GM18517 (cell line): ENCODE data around the gene SQSTM1.

Experiments
- ATAC-seq: cut with Tn5 transposase; IDR thresholded peaks from one replicate; pipeline ENCODE4 v1.9.1; 2021; ENCODE audit warnings: mild to moderate bottlenecking, moderate library complexity; ENCODE audit not compliant: unreplicated experiment

Gene SQSTM1

GRCh38 chr5:179794575-179794974 lies 26.1 kb upstream of the SQSTM1 start:
- ATAC-seq, result no peak

- no peak for ATAC-seq
Measured at GRCh38 chr5:179795049-179795862, 25.4 kb upstream of the SQSTM1 start.

DNA sequence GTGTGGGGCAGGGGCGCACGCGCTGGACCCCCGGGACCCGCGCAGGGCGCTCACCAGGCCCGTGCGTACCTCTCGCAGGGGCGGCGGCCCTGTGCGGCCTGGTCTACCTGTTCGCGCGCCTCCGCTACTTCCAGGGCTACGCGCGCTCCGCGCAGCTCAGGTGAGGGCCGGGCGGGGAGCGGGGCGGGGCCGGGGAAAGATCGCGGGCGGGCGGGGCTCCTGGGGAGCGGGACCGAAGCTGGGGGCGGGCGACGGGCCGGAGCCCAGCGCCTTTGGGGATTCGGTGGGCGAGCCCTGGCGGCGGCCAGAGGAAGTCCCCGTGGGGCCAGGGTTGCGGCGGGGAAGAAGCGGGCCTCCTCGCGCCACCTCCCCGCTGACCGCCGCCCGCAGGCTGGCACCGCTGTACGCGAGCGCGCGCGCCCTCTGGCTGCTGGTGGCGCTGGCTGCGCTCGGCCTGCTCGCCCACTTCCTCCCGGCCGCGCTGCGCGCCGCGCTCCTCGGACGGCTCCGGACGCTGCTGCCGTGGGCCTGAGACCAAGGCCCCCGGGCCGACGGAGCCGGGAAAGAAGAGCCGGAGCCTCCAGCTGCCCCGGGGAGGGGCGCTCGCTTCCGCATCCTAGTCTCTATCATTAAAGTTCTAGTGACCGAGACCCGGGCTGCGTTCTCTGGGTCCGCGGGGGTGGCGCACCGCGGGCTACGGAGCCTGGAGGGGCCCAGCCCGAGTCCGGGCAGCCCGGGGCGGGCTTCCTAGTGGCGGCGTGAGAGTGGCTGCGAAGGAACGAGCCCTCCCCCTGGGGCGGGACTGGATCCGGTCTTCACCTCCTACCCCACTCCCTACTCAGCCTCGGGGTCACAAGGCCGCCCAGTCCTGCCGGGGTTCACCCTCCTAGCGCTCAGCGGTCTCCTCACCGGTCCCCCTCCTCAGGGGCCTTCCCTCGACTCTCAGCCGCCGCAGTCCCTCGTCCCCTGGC lies 24.6 kb upstream of the SQSTM1 start:
- peak; percentile 86 for ATAC-seq

- ATAC-seq, result no peak
Measured at GRCh38 chr5:179796877-179797608, 23.7 kb upstream of the SQSTM1 start.

DNA sequence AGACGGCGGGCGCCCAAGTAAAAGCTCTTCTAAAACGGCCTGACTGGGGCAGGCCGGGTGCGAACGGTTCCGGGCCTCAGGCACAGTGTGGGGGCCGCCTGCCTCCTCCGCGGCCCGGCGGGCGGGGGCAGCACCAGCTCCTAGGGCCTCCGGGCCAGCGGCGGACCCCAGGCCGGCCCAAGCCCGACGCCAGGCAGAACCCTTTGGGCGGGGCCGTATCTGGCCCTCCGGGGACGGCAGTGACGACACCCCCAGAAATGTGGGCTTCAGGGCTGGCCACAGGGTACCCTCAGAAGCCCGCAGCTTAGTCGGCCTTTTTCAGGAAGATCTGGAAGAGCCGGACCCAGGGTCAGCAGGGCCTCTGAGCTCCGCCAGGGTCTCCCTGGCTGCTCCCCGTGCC lies 23.0 kb upstream of the SQSTM1 start:
- ATAC-seq, result no peak

DNA sequence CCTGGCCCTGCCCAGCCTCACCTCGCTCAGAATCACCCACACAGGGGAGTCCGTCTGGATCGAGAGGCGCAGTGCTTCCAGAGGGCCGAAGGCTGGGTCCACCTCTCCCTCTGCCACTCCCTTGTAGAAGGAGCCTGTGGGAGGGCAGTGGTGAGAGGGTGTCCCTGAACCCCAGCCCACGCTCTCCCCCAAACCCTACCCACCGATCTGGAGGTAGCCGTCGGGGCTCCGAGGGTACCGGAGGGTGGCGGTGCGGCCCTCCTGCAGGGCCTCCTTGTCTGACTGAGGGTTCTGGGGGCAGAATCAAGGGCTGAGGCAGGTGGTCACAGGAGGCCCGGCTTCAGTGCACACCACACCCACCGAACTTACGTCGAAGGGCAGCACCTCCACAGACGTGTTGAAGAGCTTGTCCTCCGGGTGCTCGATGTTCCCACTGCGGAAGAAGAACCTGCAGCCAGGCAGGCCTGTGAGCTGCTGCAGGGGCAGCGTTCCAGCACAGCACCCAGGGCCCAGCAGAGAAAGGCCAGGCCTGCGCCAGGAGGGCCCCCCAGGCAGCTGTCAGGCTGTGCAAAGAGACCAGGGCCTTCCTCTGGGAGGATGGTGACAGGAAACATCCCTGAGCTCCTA lies 22.4 kb upstream of the SQSTM1 start:
- ATAC-seq, result no peak

GRCh38 chr5:179798771-179799643 lies 21.7 kb upstream of the SQSTM1 start:
- ATAC-seq, result no peak

DNA sequence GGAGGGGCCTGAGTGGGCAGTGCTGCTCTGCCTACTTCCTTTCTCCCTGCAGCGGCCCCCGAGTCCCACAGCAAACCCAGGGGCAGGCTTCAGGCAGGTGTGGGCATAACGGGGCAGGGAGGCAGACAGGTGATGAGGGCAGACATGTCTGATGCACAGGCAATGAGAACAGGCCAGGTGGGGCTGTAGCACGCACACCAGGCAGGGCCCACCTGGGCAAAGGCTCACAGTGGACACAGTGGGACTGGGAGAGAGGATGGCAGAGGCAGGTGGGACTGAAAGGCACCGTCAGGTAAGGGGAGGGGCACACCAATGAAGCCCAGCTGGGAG lies 21.1 kb upstream of the SQSTM1 start:
- no peak for ATAC-seq

DNA sequence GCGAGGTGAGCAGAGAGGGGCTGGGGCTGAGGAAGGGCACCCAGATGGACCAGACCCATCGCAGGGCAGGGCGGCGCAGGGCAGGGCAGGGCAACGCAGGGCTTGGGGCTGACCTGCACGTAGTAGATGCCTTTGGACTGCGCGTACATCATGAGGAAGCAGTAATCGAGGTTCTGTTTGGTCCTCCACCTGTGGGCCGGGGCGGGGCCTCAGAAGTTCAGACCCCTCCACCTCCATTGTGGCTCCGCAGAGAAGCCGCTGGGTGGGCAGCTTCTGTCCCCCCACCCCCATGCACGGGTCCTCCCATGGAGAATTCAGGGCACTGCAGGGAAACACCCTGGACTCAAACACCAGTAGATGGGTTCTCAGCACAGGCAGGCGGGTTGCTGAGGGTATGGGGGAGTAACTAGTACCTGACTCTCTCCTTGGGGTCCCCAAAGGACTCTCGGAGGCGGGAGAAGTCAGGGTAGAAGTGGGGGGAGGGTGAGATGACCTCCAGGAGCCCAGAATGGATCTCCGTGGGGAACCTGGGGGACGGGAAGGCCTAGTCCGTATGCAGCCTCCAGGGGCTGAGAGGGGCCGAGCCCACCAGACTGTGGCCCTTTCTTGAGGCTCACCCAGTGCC lies 20.5 kb upstream of the SQSTM1 start:
- ATAC-seq, result no peak

DNA sequence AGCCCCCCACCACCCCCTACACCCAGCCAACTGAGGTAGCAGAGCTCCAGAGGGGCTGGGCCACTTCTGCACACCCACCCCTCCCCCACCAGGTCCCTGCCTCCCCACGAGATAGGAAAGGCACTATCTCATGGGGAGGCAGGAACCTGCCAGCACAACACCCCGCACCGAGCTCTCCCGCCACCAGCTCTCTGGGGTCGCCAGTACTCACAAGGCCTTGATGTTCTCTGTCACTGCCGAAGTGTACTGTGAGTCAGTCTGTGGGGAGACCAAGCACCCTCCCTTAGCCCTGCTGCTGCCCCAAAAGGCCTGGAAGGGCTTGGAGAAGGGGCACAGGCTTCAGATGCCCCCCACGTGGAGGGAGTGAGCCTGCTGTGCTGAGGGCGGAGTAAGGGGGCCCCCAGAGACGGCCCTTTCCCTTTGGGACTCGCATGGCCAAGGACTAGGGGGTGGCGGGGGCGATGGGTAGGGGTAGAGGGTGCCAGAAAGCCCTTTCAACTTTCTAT lies 20.0 kb upstream of the SQSTM1 start:
- ATAC-seq, result no peak

- no peak for ATAC-seq
Measured at GRCh38 chr5:179801304-179802206, 19.1 kb upstream of the SQSTM1 start.

GRCh38 chr5:179802207-179802883 lies 18.4 kb upstream of the SQSTM1 start:
- no peak for ATAC-seq

GRCh38 chr5:179802950-179803562 lies 17.6 kb upstream of the SQSTM1 start:
- ATAC-seq, result no peak

GRCh38 chr5:179803651-179804554 lies 16.8 kb upstream of the SQSTM1 start:
- no peak for ATAC-seq

DNA sequence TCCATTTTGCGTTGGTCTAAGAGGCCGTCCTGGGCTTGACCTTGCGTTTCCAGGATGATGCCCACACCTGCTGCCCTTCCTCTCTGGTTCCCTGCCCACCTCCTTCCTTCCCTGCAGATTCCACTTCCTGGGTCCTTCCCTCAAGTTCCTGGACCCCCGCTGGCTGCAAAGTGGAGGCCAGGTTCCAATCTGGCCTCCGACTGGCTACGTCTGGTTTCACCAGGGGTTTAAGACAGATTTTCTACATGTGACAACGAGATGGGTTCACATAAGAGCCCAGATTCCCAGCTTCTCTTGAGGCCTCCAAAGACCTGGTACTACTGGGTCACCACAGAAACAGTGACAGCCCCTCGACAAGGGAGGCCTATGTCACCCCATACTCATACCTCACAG lies 16.2 kb upstream of the SQSTM1 start:
- ATAC-seq, result no peak

- no peak for ATAC-seq
Measured at GRCh38 chr5:179805070-179805528, 15.6 kb upstream of the SQSTM1 start.
